OCI-LY3 (cell line): ENCODE measurements around the gene IGFBP6.

Experiments
- EZH2phosphoT487 ChIP-seq: fragments of 200-600 bp; shearing (Covaris generic); IDR thresholded peaks from 2 replicates; pipeline ENCODE4 v1.6.1; 2018; ENCODE audit warnings: antibody characterized with exemption, mixed run types, low read depth
- TF ChIP-seq, protein P1 (sequence below): fragments of 200-600, 300-600 bp; sonication (generic); IDR thresholded peaks from 2 replicates; pipeline ENCODE4 v1.5.1; 2014; ENCODE audit warnings: antibody characterized with exemption, low read length, low read depth

DNA sequence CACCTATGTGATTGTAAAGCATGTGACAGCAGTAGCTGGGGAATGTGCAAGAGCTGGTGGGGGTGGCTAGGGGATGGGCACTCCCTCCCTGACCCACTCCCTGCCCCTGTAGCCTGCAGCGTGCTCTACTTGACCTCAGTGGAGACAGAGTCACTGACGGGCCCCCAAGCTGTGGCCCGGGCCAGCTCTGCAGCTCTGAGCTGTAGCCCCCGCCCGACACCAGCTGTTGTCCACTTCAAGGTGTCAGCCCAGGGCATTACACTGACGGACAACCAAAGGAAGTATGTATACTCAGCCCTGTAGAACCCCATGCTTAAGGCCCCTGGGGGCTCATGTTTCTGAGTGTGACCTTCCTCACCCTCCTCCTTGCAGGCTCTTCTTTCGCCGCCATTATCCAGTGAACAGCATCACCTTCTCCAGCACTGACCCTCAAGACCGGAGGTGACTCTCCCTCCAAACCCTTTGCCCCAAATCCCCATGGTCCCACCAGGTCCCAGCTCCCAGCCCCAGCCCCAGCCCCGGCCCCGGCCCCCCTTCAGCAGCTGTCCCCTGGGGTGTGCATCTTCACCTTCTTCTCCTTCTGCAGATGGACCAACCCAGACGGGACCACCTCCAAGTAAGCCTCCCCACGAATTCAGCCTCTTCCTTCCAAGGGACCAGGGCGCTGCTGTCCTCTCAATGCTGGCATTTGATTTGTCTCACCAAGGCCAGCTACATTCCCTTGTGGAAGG lies 34.3 kb upstream of the IGFBP6 start:
- TF ChIP-seq, protein P1, sequence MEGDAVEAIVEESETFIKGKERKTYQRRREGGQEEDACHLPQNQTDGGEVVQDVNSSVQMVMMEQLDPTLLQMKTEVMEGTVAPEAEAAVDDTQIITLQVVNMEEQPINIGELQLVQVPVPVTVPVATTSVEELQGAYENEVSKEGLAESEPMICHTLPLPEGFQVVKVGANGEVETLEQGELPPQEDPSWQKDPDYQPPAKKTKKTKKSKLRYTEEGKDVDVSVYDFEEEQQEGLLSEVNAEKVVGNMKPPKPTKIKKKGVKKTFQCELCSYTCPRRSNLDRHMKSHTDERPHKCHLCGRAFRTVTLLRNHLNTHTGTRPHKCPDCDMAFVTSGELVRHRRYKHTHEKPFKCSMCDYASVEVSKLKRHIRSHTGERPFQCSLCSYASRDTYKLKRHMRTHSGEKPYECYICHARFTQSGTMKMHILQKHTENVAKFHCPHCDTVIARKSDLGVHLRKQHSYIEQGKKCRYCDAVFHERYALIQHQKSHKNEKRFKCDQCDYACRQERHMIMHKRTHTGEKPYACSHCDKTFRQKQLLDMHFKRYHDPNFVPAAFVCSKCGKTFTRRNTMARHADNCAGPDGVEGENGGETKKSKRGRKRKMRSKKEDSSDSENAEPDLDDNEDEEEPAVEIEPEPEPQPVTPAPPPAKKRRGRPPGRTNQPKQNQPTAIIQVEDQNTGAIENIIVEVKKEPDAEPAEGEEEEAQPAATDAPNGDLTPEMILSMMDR, result no peak
- no peak for TF ChIP-seq EZH2phosphoT487
